MCF 10A (cell line): ENCODE measurements around the gene HAT1. TPM values are rescaled to one million over a fixed set of nuclear protein-coding genes. Genes with fewer than 3 reads are reported as not detected.
"Not testable (repeated sequence)": the region's sequence is repeated elsewhere in the genome, so short reads cannot be mapped to it uniquely, and the experiment has no call there.

Source experiments
- BruUV-seq: library from RNA; stranded (reverse); fragments of 400-500 nt; replicated peaks from 2 replicates; lab custom pipeline; 2021; lab: Mats Ljungman, UMichigan
- CTCF ChIA-PET: fragments of 300-600 bp; sonication (Branson Sonifier 250); formaldehyde crosslinking; extraction: SDS; loops from one replicate; lab custom pipeline; 2021; ENCODE audit warnings: antibody characterized with exemption, inconsistent platforms; lab: Yijun Ruan, JAX
- POLR2A ChIA-PET: fragments of 300-600, 350-650 bp; sonication (Branson Sonifier 250); formaldehyde crosslinking; extraction: SDS; loops from one replicate; lab custom pipeline; 2020; ENCODE audit warnings: antibody characterized with exemption, inconsistent platforms; lab: Yijun Ruan, JAX
- DNase-seq: peaks from one replicate; pipeline ENCODE4 v3.0.0-alpha.2; 2018; ENCODE audit not compliant: unreplicated experiment
- H3K27ac Mint-ChIP-seq: one replicate; pipeline ENCODE4 v1.8.0; 2022; ENCODE audit warnings: mild to moderate bottlenecking, low read depth, mixed read lengths; ENCODE audit not compliant: unreplicated experiment
- H3K27me3 Mint-ChIP-seq: one replicate; pipeline ENCODE4 v1.8.0; 2022; ENCODE audit warnings: mixed read lengths; ENCODE audit not compliant: insufficient read depth, unreplicated experiment
- H3K36me3 Mint-ChIP-seq: one replicate; pipeline ENCODE4 v1.8.0; 2022; ENCODE audit warnings: mild to moderate bottlenecking, moderate library complexity, mixed read lengths; ENCODE audit not compliant: insufficient read depth, unreplicated experiment
- H3K4me1 Mint-ChIP-seq: one replicate; pipeline ENCODE4 v1.8.0; 2022; ENCODE audit warnings: mixed read lengths; ENCODE audit not compliant: insufficient read depth, unreplicated experiment
- H3K4me3 Mint-ChIP-seq: one replicate; pipeline ENCODE4 v1.8.0; 2022; ENCODE audit warnings: mild to moderate bottlenecking, moderate library complexity, mixed read lengths; ENCODE audit not compliant: unreplicated experiment
- H3K9me3 Mint-ChIP-seq: one replicate; pipeline ENCODE4 v1.8.0; 2022; ENCODE audit warnings: mixed read lengths; ENCODE audit not compliant: unreplicated experiment
- intact Hi-C: fragments of 100-400 bp; cut with micrococcal nuclease; formaldehyde crosslinking; loops from 2 replicates; pipeline ENCODE4 v1.14.1; 2022
- total RNA-seq: library from RNA; stranded (reverse); gene quantifications from 2 replicates; pipeline ENCODE4 v1.2.3, GENCODE V29; 2022
- TF ChIP-seq, protein P1 (sequence below): fragments of 200-600 bp; IDR thresholded peaks from one replicate; pipeline ENCODE4 v1.8.0; 2022; ENCODE audit warnings: antibody characterized with exemption, mild to moderate bottlenecking; ENCODE audit not compliant: unreplicated experiment

HAT1 gene
- total RNA-seq, 1 experiment from 2014 or later, result 40.7 TPM

DNA sequence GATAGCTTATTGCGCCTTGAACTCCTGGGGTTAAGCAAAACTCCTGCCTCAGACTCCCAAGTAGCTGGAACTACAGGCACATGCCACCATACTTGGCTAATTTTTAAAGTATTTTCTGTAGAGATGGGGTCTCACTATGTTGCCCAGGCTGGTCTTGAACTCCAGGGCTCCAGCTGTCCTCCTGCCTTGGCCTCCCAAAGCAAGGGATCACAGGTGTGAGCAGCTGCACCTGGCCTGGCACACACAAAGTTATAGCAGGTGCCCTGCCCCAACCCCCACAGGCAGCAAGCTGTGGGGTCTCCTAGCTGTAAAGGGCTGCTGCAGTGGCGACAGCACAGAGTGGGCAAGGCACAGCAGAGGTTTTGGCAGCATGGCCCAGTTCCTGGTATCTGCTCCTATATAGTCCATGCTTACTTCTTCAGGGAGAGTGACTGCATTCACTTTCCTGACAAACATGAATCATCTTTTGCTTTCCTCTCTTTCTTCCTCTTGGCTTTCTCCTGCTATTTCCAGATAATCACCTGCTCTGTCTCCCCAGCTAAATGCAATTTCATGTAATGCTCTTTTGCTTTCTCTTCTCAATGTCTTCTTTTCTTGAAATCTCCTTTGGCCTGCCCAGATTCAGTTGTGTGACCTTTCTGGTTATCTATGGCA is 50.2 kb downstream of the HAT1 start:
- ChIA-PET POLR2A (interaction anchor here (1.0 kb wide), 1 partner anchor 8 kb away, joined by 3 read pairs; no protein-coding TSS in a partner anchor), CTCF (no interaction called here)
- DNase-seq, result no peak
- Mint-ChIP-seq H3K27ac (no peak overlapping the region), H3K9me3 (no peaks in the 10 kb centered on the region), H3K36me3 (peaks cover 66% of the 10 kb centered on the region), H3K27me3 (no peaks in the 10 kb centered on the region), H3K4me1 (peaks cover 6% of the 10 kb centered on the region), H3K4me3 (no peak overlapping the region)
- no TSS peak for BruUV-seq
- TF ChIP-seq, protein P1, sequence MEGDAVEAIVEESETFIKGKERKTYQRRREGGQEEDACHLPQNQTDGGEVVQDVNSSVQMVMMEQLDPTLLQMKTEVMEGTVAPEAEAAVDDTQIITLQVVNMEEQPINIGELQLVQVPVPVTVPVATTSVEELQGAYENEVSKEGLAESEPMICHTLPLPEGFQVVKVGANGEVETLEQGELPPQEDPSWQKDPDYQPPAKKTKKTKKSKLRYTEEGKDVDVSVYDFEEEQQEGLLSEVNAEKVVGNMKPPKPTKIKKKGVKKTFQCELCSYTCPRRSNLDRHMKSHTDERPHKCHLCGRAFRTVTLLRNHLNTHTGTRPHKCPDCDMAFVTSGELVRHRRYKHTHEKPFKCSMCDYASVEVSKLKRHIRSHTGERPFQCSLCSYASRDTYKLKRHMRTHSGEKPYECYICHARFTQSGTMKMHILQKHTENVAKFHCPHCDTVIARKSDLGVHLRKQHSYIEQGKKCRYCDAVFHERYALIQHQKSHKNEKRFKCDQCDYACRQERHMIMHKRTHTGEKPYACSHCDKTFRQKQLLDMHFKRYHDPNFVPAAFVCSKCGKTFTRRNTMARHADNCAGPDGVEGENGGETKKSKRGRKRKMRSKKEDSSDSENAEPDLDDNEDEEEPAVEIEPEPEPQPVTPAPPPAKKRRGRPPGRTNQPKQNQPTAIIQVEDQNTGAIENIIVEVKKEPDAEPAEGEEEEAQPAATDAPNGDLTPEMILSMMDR, result no peak
- intact Hi-C loops, result no loop called here

DNA sequence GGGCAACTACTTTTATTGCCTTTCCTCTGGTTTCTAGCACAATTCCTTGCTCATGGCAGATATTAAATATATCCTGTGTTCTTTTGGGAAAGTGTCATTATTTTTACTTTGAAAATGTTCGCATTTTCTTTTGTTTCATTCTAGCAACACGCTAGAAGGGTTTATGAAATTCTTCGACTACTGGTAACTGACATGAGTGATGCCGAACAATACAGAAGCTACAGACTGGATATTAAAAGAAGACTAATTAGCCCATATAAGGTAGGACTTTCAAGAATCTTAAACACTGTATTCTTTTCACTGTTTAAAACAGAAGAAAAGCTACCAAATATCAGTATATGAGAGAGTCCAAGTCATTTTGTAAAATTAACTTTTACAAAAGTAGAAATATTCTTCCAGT is 56.8 kb downstream of the HAT1 start:
- POLR2A ChIA-PET, result interaction anchor here (0.5 to 1.1 kb wide), 3 partner anchors 19 to 264 kb away, joined by 3 to 4 read pairs (median 4); partner anchors contain the start of gene HAT1
- Mint-ChIP-seq H3K9me3 (no peaks in the 10 kb centered on the region), H3K36me3 (peaks cover 73% of the 10 kb centered on the region), H3K27ac (no peak overlapping the region), H3K4me1 (no peaks in the 10 kb centered on the region), H3K4me3 (no peak overlapping the region), H3K27me3 (no peaks in the 10 kb centered on the region)
- TF ChIP-seq, protein P1, result no peak
- DNase-seq, result no peak
- intact Hi-C loops, result no loop called here
- CTCF ChIA-PET, result interaction anchor here (1.8 kb wide), 1 partner anchor 13 kb away, joined by 6 read pairs; no protein-coding TSS in a partner anchor
- no TSS peak for BruUV-seq

DNA sequence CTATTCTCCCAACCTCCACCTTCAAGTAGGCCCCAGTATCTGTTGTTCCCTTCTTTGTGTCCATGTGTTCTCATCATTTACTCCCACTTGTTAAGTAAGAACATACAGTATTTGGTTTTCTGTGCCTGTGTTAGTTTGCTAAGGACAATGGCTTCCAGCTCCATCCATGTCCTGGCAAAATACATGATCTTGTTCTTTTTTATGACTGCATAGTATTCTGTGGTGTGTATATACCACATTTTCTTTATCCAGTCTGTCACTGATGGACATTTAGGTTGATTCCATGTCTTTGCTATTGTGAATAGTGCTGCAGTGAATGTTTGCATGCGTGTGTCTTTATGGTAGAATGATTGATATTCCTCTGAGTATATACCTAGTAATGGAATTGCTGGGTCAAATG is 61.7 kb downstream of the HAT1 start:
- POLR2A ChIA-PET, result interaction anchor here (0.8 kb wide), 1 partner anchor 16 kb away, joined by 4 read pairs; no protein-coding TSS in a partner anchor
- H3K36me3 Mint-ChIP-seq, result peaks cover 38% of the 10 kb centered on the region
- H3K4me1 Mint-ChIP-seq, CTCF ChIA-PET, H3K4me3 Mint-ChIP-seq, intact Hi-C loops, BruUV-seq, DNase-seq, H3K27me3 Mint-ChIP-seq, H3K9me3 Mint-ChIP-seq, H3K27ac Mint-ChIP-seq: not testable (repeated sequence)

DNA sequence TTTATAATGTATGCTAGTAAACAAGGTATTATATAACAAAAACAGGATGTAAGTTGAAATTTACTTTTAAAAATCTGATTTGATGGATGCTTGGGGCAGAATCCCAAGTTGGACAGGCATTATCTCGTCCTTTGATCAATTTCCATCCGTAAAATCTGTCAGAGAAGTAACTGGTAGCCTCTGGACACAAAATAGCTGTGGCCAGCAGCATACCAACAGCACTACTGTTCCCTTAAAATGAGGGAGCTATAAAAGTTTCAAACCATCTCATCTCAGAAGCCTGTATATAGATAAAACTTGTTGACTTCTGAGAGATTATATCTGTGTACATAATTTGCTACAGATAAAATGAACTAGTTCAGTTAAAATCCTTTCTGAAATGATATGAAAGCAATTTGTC is 62.8 kb downstream of the HAT1 start:
- TF ChIP-seq, protein P1, result no peak
- peaks cover 26% of the 10 kb centered on the region for H3K36me3 Mint-ChIP-seq
- H3K4me3 Mint-ChIP-seq, result no peak overlapping the region
- BruUV-seq, result no TSS peak
- POLR2A ChIA-PET, result interaction anchor here (0.7 kb wide), 1 partner anchor 106 kb away, joined by 5 read pairs; no protein-coding TSS in a partner anchor
- intact Hi-C loops, result no loop called here
- CTCF ChIA-PET, result no interaction called here
- DNase-seq, result no peak
- no peaks in the 10 kb centered on the region for H3K4me1 Mint-ChIP-seq
- H3K9me3 Mint-ChIP-seq, result no peaks in the 10 kb centered on the region
- H3K27me3 Mint-ChIP-seq, result no peaks in the 10 kb centered on the region
- no peak overlapping the region for H3K27ac Mint-ChIP-seq
